Vagina (tissue), 2 donors: ENCODE results near the gene BCAS3.

Source experiments
- POLR2A ChIP-seq, 2 donors: fragments of 450-650 bp; IDR thresholded peaks; one replicate each; pipeline ENCODE4 v1.6.1; 2017; ENCODE audit warnings: antibody characterized with exemption in 2 of 2, mild to moderate bottlenecking in 2 of 2, moderate library complexity in 2 of 2
- POLR2AphosphoS5 ChIP-seq, 2 donors: sonication (generic); formaldehyde crosslinking; IDR thresholded peaks; one replicate each; pipeline ENCODE4 v1.9.0; 2017; ENCODE audit warnings: antibody characterized with exemption in 2 of 2, mild to moderate bottlenecking in 2 of 2, low read depth in 1 of 2; ENCODE audit not compliant: insufficient read depth in 1 of 2
- TF ChIP-seq, protein P1 (sequence below), 3 experiments: fragments of 450-650 bp in 2 of 3; fragments of 200-600 bp in 1 of 3; sonication (generic) in 1 of 3; IDR thresholded peaks; one replicate each; pipeline ENCODE4 v1.5.1; 2017 to 2019; ENCODE audit warnings: antibody characterized with exemption in 3 of 3, mild to moderate bottlenecking in 2 of 3, moderate library complexity in 2 of 3

DNA sequence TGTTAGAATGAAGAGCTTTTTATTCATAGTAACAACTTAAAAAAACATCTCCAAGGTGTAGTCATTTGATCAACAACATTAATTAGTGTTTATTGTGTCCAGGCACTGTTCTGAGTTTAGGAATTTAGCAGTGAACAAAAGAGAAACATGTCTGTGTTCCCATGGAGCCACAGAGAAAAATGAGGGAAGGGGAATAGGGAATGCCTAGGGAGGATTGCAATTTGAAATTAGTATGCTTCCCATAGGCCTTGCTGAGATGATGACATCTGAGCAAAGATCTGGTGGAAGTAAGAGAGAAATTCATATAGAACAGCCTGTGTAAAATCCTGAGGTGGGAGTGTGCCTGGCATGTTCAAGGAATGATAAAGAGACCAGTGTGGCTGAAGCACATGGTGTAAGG lies 318.0 kb downstream of the BCAS3 start:
- TF ChIP-seq POLR2A (IDR thresholded peaks at IDR 0.05) (no peak), POLR2AphosphoS5 (IDR thresholded peaks at IDR 0.05; ENCODE audit: insufficient read depth in 1 of 2, low read depth in 1 of 2) (no peak)
- TF ChIP-seq, protein P1, sequence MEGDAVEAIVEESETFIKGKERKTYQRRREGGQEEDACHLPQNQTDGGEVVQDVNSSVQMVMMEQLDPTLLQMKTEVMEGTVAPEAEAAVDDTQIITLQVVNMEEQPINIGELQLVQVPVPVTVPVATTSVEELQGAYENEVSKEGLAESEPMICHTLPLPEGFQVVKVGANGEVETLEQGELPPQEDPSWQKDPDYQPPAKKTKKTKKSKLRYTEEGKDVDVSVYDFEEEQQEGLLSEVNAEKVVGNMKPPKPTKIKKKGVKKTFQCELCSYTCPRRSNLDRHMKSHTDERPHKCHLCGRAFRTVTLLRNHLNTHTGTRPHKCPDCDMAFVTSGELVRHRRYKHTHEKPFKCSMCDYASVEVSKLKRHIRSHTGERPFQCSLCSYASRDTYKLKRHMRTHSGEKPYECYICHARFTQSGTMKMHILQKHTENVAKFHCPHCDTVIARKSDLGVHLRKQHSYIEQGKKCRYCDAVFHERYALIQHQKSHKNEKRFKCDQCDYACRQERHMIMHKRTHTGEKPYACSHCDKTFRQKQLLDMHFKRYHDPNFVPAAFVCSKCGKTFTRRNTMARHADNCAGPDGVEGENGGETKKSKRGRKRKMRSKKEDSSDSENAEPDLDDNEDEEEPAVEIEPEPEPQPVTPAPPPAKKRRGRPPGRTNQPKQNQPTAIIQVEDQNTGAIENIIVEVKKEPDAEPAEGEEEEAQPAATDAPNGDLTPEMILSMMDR (IDR thresholded peaks at IDR 0.05): no peak
